Fibroblast of pulmonary artery (primary cell): ENCODE results near the gene BRINP1.
A peak's percentile ranks its signal among the peaks of the same experiment; 100 is the strongest.

Source experiments
- DNase-seq: peaks from one replicate; pipeline ENCODE4 v3.0.0-alpha.2; 2010; ENCODE audit warnings: low read depth
- H3K4me3 ChIP-seq: replicated peaks from 2 replicates; pipeline ENCODE4 v1.5.1; 2011; ENCODE audit warnings: low read depth, mild to moderate bottlenecking, control low read depth, low read length, moderate library complexity
- TF ChIP-seq, protein P1 (sequence below): IDR thresholded peaks from 2 replicates; pipeline ENCODE4 v1.5.1; 2011; ENCODE audit warnings: mild to moderate bottlenecking, control low read depth, low read length, inconsistent platforms; ENCODE audit errors: missing control alignments

The BRINP1 gene

DNA sequence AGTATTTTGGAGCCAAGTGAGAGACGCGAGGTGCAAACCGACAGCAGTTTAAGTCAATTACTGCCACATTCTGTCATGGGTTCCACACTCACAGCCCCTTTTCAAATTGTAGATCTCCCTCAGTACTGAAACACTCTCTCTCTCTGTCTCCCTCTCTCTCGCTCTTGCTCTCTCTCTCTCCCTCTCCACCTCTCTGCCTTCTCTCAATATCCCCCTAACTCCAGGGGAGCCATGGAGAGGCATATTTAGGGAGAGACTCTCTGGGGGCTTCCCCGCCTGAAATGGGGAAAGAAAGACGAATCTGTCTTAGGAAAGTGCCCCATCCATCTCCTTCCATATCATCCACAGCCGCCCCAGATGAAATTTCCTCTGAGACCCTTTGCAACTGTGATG is 1.6 kb downstream of the BRINP1 start:
- DNase-seq = no peak
- no peak overlapping the region for H3K4me3 ChIP-seq
- TF ChIP-seq, protein P1, sequence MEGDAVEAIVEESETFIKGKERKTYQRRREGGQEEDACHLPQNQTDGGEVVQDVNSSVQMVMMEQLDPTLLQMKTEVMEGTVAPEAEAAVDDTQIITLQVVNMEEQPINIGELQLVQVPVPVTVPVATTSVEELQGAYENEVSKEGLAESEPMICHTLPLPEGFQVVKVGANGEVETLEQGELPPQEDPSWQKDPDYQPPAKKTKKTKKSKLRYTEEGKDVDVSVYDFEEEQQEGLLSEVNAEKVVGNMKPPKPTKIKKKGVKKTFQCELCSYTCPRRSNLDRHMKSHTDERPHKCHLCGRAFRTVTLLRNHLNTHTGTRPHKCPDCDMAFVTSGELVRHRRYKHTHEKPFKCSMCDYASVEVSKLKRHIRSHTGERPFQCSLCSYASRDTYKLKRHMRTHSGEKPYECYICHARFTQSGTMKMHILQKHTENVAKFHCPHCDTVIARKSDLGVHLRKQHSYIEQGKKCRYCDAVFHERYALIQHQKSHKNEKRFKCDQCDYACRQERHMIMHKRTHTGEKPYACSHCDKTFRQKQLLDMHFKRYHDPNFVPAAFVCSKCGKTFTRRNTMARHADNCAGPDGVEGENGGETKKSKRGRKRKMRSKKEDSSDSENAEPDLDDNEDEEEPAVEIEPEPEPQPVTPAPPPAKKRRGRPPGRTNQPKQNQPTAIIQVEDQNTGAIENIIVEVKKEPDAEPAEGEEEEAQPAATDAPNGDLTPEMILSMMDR = no peak

DNA sequence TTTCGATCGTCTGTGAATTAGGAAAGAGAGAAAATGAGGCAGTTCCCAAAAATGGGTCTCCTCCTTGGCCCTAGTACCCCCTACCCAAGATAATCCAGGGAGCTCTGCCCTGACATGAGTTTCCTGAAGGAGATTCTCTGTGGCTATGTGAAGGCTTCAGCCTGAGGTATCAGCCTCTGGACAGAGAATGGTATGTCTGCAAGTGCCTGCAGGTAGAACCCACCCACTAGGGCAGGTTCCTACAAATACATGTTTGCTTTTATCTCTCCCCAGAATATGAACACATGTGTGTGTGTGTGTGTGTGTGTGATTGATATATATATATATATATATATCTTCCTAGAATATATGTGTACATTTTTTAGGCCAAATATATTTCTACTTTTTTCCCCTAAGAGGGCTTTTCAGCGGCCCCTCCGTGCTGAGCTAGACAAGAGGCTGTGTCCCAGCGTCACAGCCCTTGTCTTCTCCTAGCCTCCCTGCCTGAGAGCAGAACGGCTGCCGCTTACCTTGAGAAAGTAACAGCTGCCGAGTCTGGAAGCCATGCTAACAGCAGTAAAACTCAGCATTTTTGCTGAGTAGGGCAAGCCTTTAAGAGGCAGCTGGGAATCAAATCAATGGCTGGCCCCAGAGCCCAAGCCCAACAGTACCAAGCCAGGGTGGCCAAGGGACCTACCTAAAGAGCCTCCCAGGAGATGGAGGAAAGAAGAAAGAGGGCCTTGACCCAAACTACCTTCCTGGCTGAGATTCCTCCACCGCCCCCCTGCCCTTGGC is 2.1 kb downstream of the BRINP1 start:
- TF ChIP-seq, protein P1 = no peak
- H3K4me3 ChIP-seq = no peak overlapping the region
- no peak for DNase-seq

DNA sequence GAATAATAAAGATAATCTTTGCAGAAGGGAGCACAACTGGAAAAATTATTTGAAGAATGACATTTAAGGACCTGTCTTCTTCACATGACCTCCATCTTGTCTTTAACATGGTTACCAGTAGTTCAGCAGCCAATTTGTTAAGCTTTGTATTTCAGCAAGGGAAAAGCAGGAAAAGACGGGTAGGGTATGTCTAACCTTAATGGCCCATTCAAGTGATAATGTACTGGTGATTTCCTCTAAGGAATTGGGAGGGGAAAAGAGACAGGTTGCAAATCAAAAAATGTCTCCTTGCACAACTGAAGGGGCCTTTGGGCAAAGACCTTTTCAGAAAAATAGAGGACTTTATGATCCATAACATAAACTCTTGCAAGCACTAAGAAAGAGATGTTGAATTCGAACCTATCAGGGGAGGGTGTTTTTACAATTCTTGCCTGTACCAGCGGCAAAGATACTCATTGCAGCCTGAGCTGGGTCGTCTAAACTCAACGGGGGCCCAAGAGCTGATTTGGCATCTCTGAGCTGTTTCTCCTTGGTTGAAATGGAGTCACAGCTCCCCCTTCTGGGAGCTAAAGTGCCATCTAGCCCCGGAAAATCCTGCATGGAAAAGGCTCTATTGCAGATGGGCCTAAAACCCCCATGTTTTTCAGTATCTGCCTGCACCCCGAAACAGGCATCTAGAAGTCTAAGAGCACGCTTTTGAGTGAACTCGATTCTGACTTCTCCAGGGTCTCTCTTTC is 3.8 kb downstream of the BRINP1 start:
- TF ChIP-seq, protein P1 = peak; percentile 40
- no peak overlapping the region for H3K4me3 ChIP-seq
- peak; percentile 10 for DNase-seq

DNA sequence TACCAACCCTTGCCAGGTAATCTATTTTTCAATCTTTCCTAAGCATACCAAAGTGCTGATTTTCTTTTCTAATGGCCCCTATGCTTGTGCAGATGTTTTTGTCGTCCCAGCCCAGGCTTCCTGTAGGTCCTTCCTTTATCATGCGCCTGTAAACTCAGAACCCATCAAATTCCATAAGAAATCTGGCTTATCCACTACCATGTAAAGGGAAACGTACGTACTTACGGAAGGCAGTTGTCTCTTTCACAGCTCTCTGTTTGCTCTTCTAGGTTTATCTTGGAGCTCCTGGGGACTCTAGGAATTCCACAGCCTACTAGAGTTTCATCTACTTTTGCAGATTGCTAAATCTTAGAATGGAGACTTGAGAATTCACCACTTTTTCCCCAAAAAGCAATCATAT is 9.0 kb downstream of the BRINP1 start:
- H3K4me3 ChIP-seq = no peak overlapping the region
- TF ChIP-seq, protein P1 = no peak
- DNase-seq = no peak

DNA sequence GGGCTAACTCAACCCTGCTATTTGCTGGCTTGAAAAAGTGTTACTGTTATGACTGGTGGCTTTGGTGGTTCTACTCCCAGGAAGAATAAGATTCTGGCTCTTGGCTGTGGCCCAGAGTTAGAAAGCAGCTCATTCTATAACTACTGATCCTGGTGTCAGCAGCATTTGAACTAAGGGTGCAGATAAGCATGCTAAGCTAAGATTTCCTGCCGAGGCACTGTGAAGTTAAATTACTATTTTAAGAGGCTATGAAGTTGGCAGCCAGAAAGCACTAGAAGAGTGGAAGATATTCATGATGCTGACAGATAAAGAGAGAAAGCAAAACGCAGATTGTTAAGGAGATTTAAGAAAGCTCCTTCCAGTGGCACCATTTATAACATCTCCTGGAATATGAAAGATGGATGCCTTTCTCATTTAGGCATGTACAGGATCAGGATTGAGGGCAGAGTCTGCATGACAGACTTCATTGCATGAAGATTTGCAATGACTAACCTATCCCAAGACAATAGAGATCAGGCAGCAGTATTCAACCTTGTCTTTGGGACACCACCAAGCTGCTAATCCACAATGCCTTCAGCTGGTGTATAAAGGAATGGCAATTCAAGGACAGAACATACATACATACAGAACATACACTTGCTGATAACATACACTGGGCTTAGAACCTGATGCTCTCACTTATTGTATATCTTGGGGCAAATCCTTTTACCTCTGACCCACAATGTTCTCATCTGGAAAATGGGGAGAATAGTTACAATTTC is 11.7 kb downstream of the BRINP1 start:
- DNase-seq = no peak
- no peak overlapping the region for H3K4me3 ChIP-seq
- TF ChIP-seq, protein P1 = no peak

DNA sequence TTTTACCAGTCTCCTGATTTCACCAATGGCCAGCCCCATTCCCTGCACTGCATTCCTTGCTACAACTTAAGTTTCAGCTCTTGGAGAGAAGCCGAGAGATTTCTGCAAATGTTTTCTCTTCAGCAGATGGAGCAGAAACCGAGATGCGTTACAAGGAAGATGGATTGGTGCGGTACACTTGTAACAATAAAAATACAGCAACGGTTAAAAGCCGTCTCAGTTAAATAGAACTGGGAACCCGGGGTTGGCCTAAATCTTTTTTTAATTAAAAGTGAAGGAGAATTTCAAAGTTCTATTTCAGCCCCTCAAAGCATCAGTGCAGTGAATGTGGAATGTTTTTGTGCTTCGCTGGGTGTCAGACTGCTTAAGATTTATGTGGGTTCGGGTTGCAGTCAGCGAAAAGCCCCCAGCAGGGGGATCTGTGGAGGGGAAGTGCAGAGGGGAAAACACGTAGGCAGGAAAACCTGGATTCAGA is 19.8 kb downstream of the BRINP1 start:
- TF ChIP-seq, protein P1 = no peak
- DNase-seq = no peak

More for the DNA sequence above, 19.8 kb downstream of the BRINP1 start:
- H3K4me3 ChIP-seq = no peak overlapping the region
